K562 (cell line): Measurements from ENCODE around the gene TOMT. TPM values are rescaled to one million over a fixed set of nuclear protein-coding genes. Genes with fewer than 3 reads are reported as not detected.

Experiments
- ATAC-seq: fragments of 200-7000 bp; cut with Tn5 transposase; 3 replicates; pipeline ENCODE4 v1.9.1; 2020; ENCODE audit warnings: moderate library complexity
- BruUV-seq: library from RNA; stranded (reverse); fragments of 400-500 nt; replicated peaks from 2 replicates; lab custom pipeline; 2021; lab: Mats Ljungman, UMichigan
- CTCF ChIA-PET: fragments of 300-600 bp; formaldehyde crosslinking; extraction: SDS; loops from one replicate; lab custom pipeline; 2021; ENCODE audit warnings: low intra/inter-chr PET ratio; lab: Yijun Ruan, JAX
- POLR2A ChIA-PET: fragments of 300-600, 350-650 bp; sonication (Branson Sonifier 250); formaldehyde crosslinking; extraction: SDS; loops from one replicate; lab custom pipeline; 2021; ENCODE audit warnings: antibody characterized with exemption, inconsistent platforms; lab: Yijun Ruan, JAX
- DNase-seq, 4 experiments: peaks; one replicate each; pipeline versions ENCODE4 v3.0.0 to v3.0.0-alpha.2; 2011 to 2018; ENCODE audit warnings: low spot score in 3 of 4, mixed read lengths in 3 of 4; ENCODE audit errors: extremely low read depth in 1 of 4
- FAIRE-seq: peaks from 2 replicates; lab custom pipeline; 2011; peaks lifted over from hg19 to GRCh38; lab: Jason Lieb, UNC
- H2AFZ ChIP-seq: 2 replicates; pipeline ENCODE4 v1.6.0; 2011; ENCODE audit warnings: low read depth, low read length, control low read depth, inconsistent platforms
- H3K27ac ChIP-seq: fragments of 200-600 bp; 3 replicates; pipeline ENCODE4 v1.8.0; 2011; ENCODE audit warnings: low read depth, mild to moderate bottlenecking, control low read depth, inconsistent platforms, low read length, moderate library complexity, mixed read lengths; ENCODE audit errors: extremely low read depth
- H3K27me3 ChIP-seq, 2 experiments: fragments of 300-600 bp in 1 of 2; 2 replicates in 1 of 2; 3 replicates in 1 of 2; pipeline versions ENCODE4 v1.6.0 to v1.8.0; 2011; ENCODE audit warnings: inconsistent platforms in 2 of 2, low read length in 2 of 2, mild to moderate bottlenecking in 1 of 2, mixed read lengths in 1 of 2, moderate library complexity in 1 of 2; ENCODE audit not compliant: control insufficient read depth in 2 of 2, insufficient read depth in 2 of 2
- H3K36me3 ChIP-seq: fragments of 300-600 bp; 3 replicates; pipeline ENCODE4 v1.8.0; 2011; ENCODE audit warnings: mild to moderate bottlenecking, low read length, inconsistent platforms; ENCODE audit not compliant: control insufficient read depth, insufficient read depth
- H3K4me1 ChIP-seq, 2 experiments: fragments of 200-600 bp in 1 of 2; replicated peaks in 1 of 2; 2 replicates in 1 of 2; 3 replicates in 1 of 2; pipeline versions ENCODE4 v1.5.1 to v1.8.0; 2011; ENCODE audit warnings: inconsistent platforms in 2 of 2, low read length in 2 of 2, mild to moderate bottlenecking in 1 of 2, mixed read lengths in 1 of 2, moderate library complexity in 1 of 2; ENCODE audit not compliant: control insufficient read depth in 2 of 2, insufficient read depth in 2 of 2
- H3K4me2 ChIP-seq: 2 replicates; pipeline ENCODE4 v1.6.1; 2011; ENCODE audit warnings: low read length, control low read depth, inconsistent platforms, mixed read lengths; ENCODE audit not compliant: insufficient read depth
- H3K4me3 ChIP-seq: fragments of 200-600 bp; sonication (generic), shearing (Covaris generic); 2 replicates; pipeline ENCODE4 v1.5.1; 2016; ENCODE audit warnings: control low read depth, inconsistent platforms
- H3K79me2 ChIP-seq: fragments of 200-600 bp; 3 replicates; pipeline ENCODE4 v1.8.0; 2011; ENCODE audit warnings: low read length, inconsistent platforms; ENCODE audit not compliant: control insufficient read depth, insufficient read depth
- H3K9ac ChIP-seq, 2 experiments: 2 replicates each; pipeline versions ENCODE4 v1.6.0 to v1.6.1; 2011; ENCODE audit warnings: low read depth in 2 of 2, low read length in 2 of 2, control low read depth in 1 of 2, inconsistent platforms in 1 of 2, mild to moderate bottlenecking in 1 of 2, mixed read lengths in 1 of 2; ENCODE audit not compliant: insufficient read depth in 1 of 2
- H3K9me1 ChIP-seq: one replicate; pipeline ENCODE4 v1.6.0; 2011; ENCODE audit warnings: inconsistent platforms, mild to moderate bottlenecking, low read length, moderate library complexity; ENCODE audit not compliant: control insufficient read depth, insufficient read depth
- H3K9me3 ChIP-seq: replicated peaks from 2 replicates; pipeline ENCODE4 v1.5.1; 2011; ENCODE audit warnings: low read depth, low read length, inconsistent platforms; ENCODE audit not compliant: control insufficient read depth, insufficient read depth
- H4K20me1 ChIP-seq: replicated peaks from 2 replicates; pipeline ENCODE4 v1.6.1; 2011; ENCODE audit warnings: low read length, inconsistent platforms, mixed read lengths; ENCODE audit not compliant: control insufficient read depth, insufficient read depth
- E4F1 ChIP-seq: fragments of 250-450 bp; sonication (Bioruptor Pico); IDR thresholded peaks from 2 replicates; pipeline ENCODE4 v1.5.0; 2021; ENCODE audit warnings: mild to moderate bottlenecking, borderline replicate concordance
- EHMT2 ChIP-seq: fragments of 450-650 bp; IDR thresholded peaks from 2 replicates; pipeline ENCODE4 v1.6.1; 2018; ENCODE audit warnings: antibody characterized with exemption
- FOXJ2 ChIP-seq: fragments of 200-800 bp; sonication (Bioruptor generic); IDR thresholded peaks from 2 replicates; pipeline ENCODE4 v1.6.1; 2016; ENCODE audit warnings: missing genetic modification characterization, missing compliant biosample characterization
- HDAC6 ChIP-seq: IDR thresholded peaks from 2 replicates; pipeline ENCODE4 v1.6.1; 2012; ENCODE audit warnings: low read depth, mild to moderate bottlenecking, control low read depth, inconsistent platforms, low read length, moderate library complexity
- KAT2B ChIP-seq: IDR thresholded peaks from one replicate; pipeline ENCODE4 v1.6.1; 2012; ENCODE audit warnings: low read depth, mild to moderate bottlenecking, control low read depth, inconsistent platforms, low read length, moderate library complexity
- MLX ChIP-seq, 2 experiments: fragments of 450-650 bp in 1 of 2; sonication (generic) in 1 of 2; formaldehyde crosslinking; conservative IDR thresholded peaks; 2 replicates each; pipeline versions ENCODE4 v1.4.0 to v1.8.1; 2020 to 2022; ENCODE audit warnings: mild to moderate bottlenecking in 1 of 2, missing genetic modification reagents in 1 of 2
- SAFB ChIP-seq: fragments of 200-400 bp; formaldehyde crosslinking; IDR thresholded peaks from 2 replicates; pipeline ENCODE4 v1.6.1; 2017; ENCODE audit warnings: low read depth, low read length, borderline replicate concordance
- SMAD4 ChIP-seq: fragments of 250-450 bp; sonication (Bioruptor Pico); conservative IDR thresholded peaks from 2 replicates; pipeline ENCODE4 v1.8.0; 2021; ENCODE audit warnings: inconsistent platforms, mild to moderate bottlenecking, moderate library complexity
- SPI1 ChIP-seq: IDR thresholded peaks from 2 replicates; pipeline ENCODE4 v1.6.1; 2011; ENCODE audit warnings: low read depth, low read length, control low read depth, borderline replicate concordance
- ZBTB1 ChIP-seq: sonication (generic); formaldehyde crosslinking; IDR thresholded peaks from 2 replicates; pipeline ENCODE4 v1.8.1; 2023; ENCODE audit warnings: missing genetic modification reagents, low read depth, mild to moderate bottlenecking, borderline replicate concordance
- ZNF3 ChIP-seq: fragments of 250-450 bp; sonication (Bioruptor Pico); IDR thresholded peaks from 2 replicates; pipeline ENCODE4 v1.5.0; 2021; ENCODE audit warnings: mild to moderate bottlenecking, moderate library complexity
- WGBS: fragments of 100-300 bp; shearing (Covaris generic); methylation state at CpG from one replicate; pipeline ENCODE4 v1.1.6; 2016; ENCODE audit warnings: low coverage, mixed read lengths; ENCODE audit not compliant: insufficient coverage; ENCODE audit errors: missing lambda C conversion rate; 5-methylcytosine and 5-hydroxymethylcytosine counted together
- in situ Hi-C: fragments of 300-500 bp; cut with MboI; formaldehyde crosslinking; loops from 4 replicates; pipeline ENCODE4 v1.15.0; 2018; ENCODE audit warnings: inconsistent platforms, mixed read lengths
- intact Hi-C: fragments of 100-400 bp; cut with micrococcal nuclease; formaldehyde crosslinking; loops from 2 replicates; pipeline ENCODE4 v1.14.2; 2022
- polyA plus RNA-seq, 8 experiments: library from polyadenylated mRNA; depleted of rRNA in 4 of 8; stranded (reverse) in 5 of 8; unstranded in 3 of 8; fragments of >200 nt; fragmentation: Nextera tagmentation in 2 of 8; fragmentation: Illumina TruSeq in 1 of 8; extraction: Ambion mirVana in 2 of 8; extraction: Trizol in 1 of 8; gene quantifications; 2 replicates each; pipeline versions ENCODE4 v1.2.1 to v1.2.3, GENCODE V29; 2011 to 2014; ENCODE audit warnings: inconsistent platforms in 1 of 8, missing spikeins in 1 of 8
- total RNA-seq, 7 experiments: library from RNA; depleted of rRNA in 6 of 7; stranded (reverse); fragments of >200 nt in 6 of 7; fragmentation: Illumina TruSeq in 2 of 7; extraction: Trizol in 2 of 7; gene quantifications; 2 replicates each; pipeline versions ENCODE4 v1.2.1 to v1.2.3, GENCODE V29; 2011 to 2021; ENCODE audit warnings: low replicate concordance in 1 of 7
- TF ChIP-seq, protein P1 (sequence below): fragments of 250-450 bp; sonication (Bioruptor Pico); IDR thresholded peaks from 2 replicates; pipeline ENCODE4 v1.4.0; 2020

The TOMT gene
- total and polyA plus RNA-seq, 9 of the 15 experiments (the other 6 are each of a cell fraction or from before 2014, with no cell fraction given) = not detected

DNA sequence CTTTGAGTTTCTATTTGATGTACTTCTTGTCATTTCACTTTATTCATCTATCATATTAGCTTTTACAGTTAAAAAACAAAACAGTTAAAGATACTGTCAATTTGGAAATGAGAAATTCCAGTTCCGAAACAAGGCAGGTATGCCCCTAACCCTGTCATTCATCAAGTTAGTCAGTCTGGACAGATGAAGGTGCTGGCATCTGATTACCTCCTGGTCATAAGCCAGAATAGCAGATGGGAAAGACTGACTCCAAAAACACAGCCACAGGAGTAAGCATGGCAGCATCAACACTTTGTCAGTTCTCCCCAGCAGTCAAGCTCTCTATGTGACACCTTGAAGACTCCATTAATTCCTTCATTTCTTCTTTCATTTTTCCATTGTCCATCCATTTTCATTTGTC, 20.8 kb upstream of the TOMT start:
- no TSS peak for BruUV-seq
- ATAC-seq = no peak
- Histone ChIP-seq H3K4me3 (no peak overlapping the region), H3K9ac (no peak overlapping the region), H3K9me3 (no peaks in the 10 kb centered on the region), H4K20me1 (peaks cover 5% of the 10 kb centered on the region; the same call in 1 of the 2 replicates), H3K4me2 (no peak overlapping the region), H3K27ac (no peak overlapping the region), H3K36me3 (peaks cover 20% of the 10 kb centered on the region), H3K27me3 (no peaks in the 10 kb centered on the region), H3K4me1 (peaks cover 6 to 12% of the 10 kb centered on the region in 2 experiments; a peak in 3 of 5 replicates), H3K9me1 (no peaks in the 10 kb centered on the region), H2AFZ (no peak overlapping the region), H3K79me2 (peaks cover 1% of the 10 kb centered on the region)
- in situ Hi-C loops (no loop called here), intact Hi-C loops (no loop called here)
- DNase-seq = no peak
- no peak for FAIRE-seq
- POLR2A ChIA-PET = interaction anchor here (1.1 to 3.2 kb wide), 4 partner anchors 10 to 28 kb away, joined by 3 to 21 read pairs (median 8); partner anchors contain the start of gene ANAPC15
- CTCF ChIA-PET = no interaction called here
- 88% methylated on average over 1 of the region's 1 CpG for WGBS
- no peak for TF ChIP-seq SMAD4 (CRISPR knock-in tag)
- TF ChIP-seq EHMT2 = no peak
- no peak for TF ChIP-seq MLX (CRISPR knock-in tag; conservative IDR thresholded peaks at IDR 0.05)
- TF ChIP-seq E4F1 (CRISPR knock-in tag) = no peak
- no peak for TF ChIP-seq ZBTB1 (CRISPR knock-in tag)
- no peak for TF ChIP-seq ZNF3 (CRISPR knock-in tag)
- no peak for TF ChIP-seq FOXJ2 (tag)
- no peak for TF ChIP-seq KAT2B
- no peak for TF ChIP-seq HDAC6
- no peak for TF ChIP-seq SPI1
- TF ChIP-seq SAFB = no peak
- TF ChIP-seq, protein P1, sequence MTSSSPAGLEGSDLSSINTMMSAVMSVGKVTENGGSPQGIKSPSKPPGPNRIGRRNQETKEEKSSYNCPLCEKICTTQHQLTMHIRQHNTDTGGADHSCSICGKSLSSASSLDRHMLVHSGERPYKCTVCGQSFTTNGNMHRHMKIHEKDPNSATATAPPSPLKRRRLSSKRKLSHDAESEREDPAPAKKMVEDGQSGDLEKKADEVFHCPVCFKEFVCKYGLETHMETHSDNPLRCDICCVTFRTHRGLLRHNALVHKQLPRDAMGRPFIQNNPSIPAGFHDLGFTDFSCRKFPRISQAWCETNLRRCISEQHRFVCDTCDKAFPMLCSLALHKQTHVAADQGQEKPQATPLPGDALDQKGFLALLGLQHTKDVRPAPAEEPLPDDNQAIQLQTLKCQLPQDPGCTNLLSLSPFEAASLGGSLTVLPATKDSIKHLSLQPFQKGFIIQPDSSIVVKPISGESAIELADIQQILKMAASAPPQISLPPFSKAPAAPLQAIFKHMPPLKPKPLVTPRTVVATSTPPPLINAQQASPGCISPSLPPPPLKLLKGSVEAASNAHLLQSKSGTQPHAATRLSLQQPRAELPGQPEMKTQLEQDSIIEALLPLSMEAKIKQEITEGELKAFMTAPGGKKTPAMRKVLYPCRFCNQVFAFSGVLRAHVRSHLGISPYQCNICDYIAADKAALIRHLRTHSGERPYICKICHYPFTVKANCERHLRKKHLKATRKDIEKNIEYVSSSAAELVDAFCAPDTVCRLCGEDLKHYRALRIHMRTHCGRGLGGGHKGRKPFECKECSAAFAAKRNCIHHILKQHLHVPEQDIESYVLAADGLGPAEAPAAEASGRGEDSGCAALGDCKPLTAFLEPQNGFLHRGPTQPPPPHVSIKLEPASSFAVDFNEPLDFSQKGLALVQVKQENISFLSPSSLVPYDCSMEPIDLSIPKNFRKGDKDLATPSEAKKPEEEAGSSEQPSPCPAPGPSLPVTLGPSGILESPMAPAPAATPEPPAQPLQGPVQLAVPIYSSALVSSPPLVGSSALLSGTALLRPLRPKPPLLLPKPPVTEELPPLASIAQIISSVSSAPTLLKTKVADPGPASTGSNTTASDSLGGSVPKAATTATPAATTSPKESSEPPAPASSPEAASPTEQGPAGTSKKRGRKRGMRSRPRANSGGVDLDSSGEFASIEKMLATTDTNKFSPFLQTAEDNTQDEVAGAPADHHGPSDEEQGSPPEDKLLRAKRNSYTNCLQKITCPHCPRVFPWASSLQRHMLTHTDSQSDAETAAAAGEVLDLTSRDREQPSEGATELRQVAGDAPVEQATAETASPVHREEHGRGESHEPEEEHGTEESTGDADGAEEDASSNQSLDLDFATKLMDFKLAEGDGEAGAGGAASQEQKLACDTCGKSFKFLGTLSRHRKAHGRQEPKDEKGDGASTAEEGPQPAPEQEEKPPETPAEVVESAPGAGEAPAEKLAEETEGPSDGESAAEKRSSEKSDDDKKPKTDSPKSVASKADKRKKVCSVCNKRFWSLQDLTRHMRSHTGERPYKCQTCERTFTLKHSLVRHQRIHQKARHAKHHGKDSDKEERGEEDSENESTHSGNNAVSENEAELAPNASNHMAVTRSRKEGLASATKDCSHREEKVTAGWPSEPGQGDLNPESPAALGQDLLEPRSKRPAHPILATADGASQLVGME (CRISPR knock-in tag) = no peak
